Caco-2 (cell line): ENCODE measurements around the gene NUFIP1. TPM values are rescaled to one million over a fixed set of nuclear protein-coding genes. Genes with fewer than 3 reads are reported as not detected.
"Not testable (repeated sequence)": the region's sequence is repeated elsewhere in the genome, so short reads cannot be mapped to it uniquely, and the experiment has no call there.

ENCODE experiments used
- BruUV-seq: library from RNA; stranded (reverse); fragments of 400-500 nt; replicated peaks from 2 replicates; lab custom pipeline; 2021; lab: Mats Ljungman, UMichigan
- CTCF ChIA-PET: fragments of 300-600 bp; sonication (Branson Sonifier 250); formaldehyde crosslinking; loops from one replicate; lab custom pipeline; 2022; ENCODE audit warnings: antibody characterized with exemption; lab: Charles Lee
- POLR2A ChIA-PET: fragments of 300-600 bp; sonication (Branson Sonifier 250); formaldehyde crosslinking; loops from one replicate; lab custom pipeline; 2022; ENCODE audit warnings: antibody characterized with exemption; lab: Charles Lee
- DNase-seq, 2 experiments: peaks; one replicate each; pipeline versions ENCODE4 v3.0.0 to v3.0.0-alpha.2; 2020 to 2022
- H3K27me3 ChIP-seq: replicated peaks from 2 replicates; pipeline ENCODE4 v1.6.0; 2011; ENCODE audit warnings: low read length; ENCODE audit not compliant: control insufficient read depth, insufficient read depth
- H3K36me3 ChIP-seq: 2 replicates; pipeline ENCODE4 v1.5.1; 2011; ENCODE audit warnings: low read length; ENCODE audit not compliant: control insufficient read depth, insufficient read depth
- H3K4me1 ChIP-seq: fragments of 250-450 bp; sonication (Bioruptor Pico); 2 replicates; pipeline ENCODE4 v1.5.1; 2020; ENCODE audit warnings: mild to moderate bottlenecking
- H3K4me3 ChIP-seq: 2 replicates; pipeline ENCODE4 v1.5.1; 2011; ENCODE audit warnings: low read depth, mild to moderate bottlenecking, control low read depth, low read length
- H3K9me3 ChIP-seq: fragments of 250-450 bp; sonication (Bioruptor Pico); 2 replicates; pipeline ENCODE4 v1.5.1; 2020; ENCODE audit warnings: mild to moderate bottlenecking, moderate library complexity
- H3K27ac Mint-ChIP-seq: one replicate; pipeline ENCODE4 v1.8.0; 2022; ENCODE audit warnings: mixed read lengths; ENCODE audit not compliant: unreplicated experiment
- H3K27me3 Mint-ChIP-seq: one replicate; pipeline ENCODE4 v1.8.0; 2022; ENCODE audit warnings: mixed read lengths; ENCODE audit not compliant: insufficient read depth, unreplicated experiment
- H3K36me3 Mint-ChIP-seq: one replicate; pipeline ENCODE4 v1.8.0; 2022; ENCODE audit warnings: mild to moderate bottlenecking, mixed read lengths; ENCODE audit not compliant: insufficient read depth, unreplicated experiment
- H3K4me1 Mint-ChIP-seq: one replicate; pipeline ENCODE4 v1.8.0; 2022; ENCODE audit warnings: low read depth, mixed read lengths; ENCODE audit not compliant: unreplicated experiment
- H3K4me3 Mint-ChIP-seq: one replicate; pipeline ENCODE4 v1.8.0; 2022; ENCODE audit warnings: mild to moderate bottlenecking, moderate library complexity, mixed read lengths; ENCODE audit not compliant: unreplicated experiment
- H3K9me3 Mint-ChIP-seq: one replicate; pipeline ENCODE4 v1.8.0; 2022; ENCODE audit warnings: mixed read lengths; ENCODE audit not compliant: unreplicated experiment
- intact Hi-C: fragments of 100-400 bp; cut with micrococcal nuclease; formaldehyde crosslinking; loops from one replicate; pipeline ENCODE4 v1.10.0; 2022; ENCODE audit not compliant: unreplicated experiment
- total RNA-seq: library from RNA; stranded (reverse); gene quantifications from 2 replicates; pipeline ENCODE4 v1.2.3, GENCODE V29; 2022
- TF ChIP-seq, protein P1 (sequence below), 2 experiments: fragments of 200-600 bp in 1 of 2; IDR thresholded peaks; 1 replicate in 1 of 2; 2 replicates in 1 of 2; pipeline versions ENCODE4 v1.5.1 to v1.8.0; 2011 to 2022; ENCODE audit warnings: antibody characterized with exemption in 1 of 2, control low read depth in 1 of 2, inconsistent platforms in 1 of 2, low read depth in 1 of 2, low read length in 1 of 2, mild to moderate bottlenecking in 1 of 2, moderate library complexity in 1 of 2; ENCODE audit not compliant: insufficient read depth in 1 of 2, severe bottlenecking in 1 of 2, unreplicated experiment in 1 of 2

Gene NUFIP1
- total RNA-seq, 1 experiment from 2014 or later, result 15.4 TPM

DNA sequence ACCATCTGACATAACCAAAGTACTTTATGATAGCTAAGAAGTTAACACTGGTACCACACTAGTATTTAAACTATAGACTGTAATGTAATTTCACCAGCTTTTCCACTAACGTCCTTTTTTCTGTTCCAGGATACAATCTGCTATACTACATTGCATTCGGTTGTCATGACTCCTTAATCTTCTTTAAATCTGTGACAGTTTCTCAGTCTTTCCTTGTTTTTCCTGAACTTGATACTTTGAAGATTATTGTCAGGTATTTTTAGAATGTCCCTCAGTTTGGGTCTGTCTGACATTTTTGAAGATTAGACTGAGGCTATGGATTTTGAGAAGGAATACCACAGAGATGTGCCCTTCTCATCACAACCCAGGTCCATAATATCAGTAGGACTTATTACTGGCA, 36.6 kb downstream of the NUFIP1 start:
- Mint-ChIP-seq H3K4me1 (no peaks in the 10 kb centered on the region), H3K4me3 (no peak overlapping the region), H3K27me3 (no peaks in the 10 kb centered on the region), H3K9me3 (no peaks in the 10 kb centered on the region), H3K27ac (no peak overlapping the region), H3K36me3 (peaks cover 30% of the 10 kb centered on the region)
- no peaks in the 10 kb centered on the region for H3K36me3 ChIP-seq
- H3K4me1 ChIP-seq, result no peaks in the 10 kb centered on the region
- H3K9me3 ChIP-seq, result no peaks in the 10 kb centered on the region
- POLR2A ChIA-PET, result no interaction called here
- intact Hi-C loops, result no loop called here
- no peak overlapping the region for H3K4me3 ChIP-seq
- BruUV-seq, result no TSS peak
- no peaks in the 10 kb centered on the region for H3K27me3 ChIP-seq
- TF ChIP-seq, protein P1, sequence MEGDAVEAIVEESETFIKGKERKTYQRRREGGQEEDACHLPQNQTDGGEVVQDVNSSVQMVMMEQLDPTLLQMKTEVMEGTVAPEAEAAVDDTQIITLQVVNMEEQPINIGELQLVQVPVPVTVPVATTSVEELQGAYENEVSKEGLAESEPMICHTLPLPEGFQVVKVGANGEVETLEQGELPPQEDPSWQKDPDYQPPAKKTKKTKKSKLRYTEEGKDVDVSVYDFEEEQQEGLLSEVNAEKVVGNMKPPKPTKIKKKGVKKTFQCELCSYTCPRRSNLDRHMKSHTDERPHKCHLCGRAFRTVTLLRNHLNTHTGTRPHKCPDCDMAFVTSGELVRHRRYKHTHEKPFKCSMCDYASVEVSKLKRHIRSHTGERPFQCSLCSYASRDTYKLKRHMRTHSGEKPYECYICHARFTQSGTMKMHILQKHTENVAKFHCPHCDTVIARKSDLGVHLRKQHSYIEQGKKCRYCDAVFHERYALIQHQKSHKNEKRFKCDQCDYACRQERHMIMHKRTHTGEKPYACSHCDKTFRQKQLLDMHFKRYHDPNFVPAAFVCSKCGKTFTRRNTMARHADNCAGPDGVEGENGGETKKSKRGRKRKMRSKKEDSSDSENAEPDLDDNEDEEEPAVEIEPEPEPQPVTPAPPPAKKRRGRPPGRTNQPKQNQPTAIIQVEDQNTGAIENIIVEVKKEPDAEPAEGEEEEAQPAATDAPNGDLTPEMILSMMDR (IDR thresholded peaks at IDR 0.05; ENCODE audit: insufficient read depth in 1 of 2, low read depth in 1 of 2, low read length in 1 of 2, severe bottlenecking in 1 of 2, unreplicated experiment in 1 of 2), result no peak
- DNase-seq, result no peak
- CTCF ChIA-PET, result no interaction called here

DNA sequence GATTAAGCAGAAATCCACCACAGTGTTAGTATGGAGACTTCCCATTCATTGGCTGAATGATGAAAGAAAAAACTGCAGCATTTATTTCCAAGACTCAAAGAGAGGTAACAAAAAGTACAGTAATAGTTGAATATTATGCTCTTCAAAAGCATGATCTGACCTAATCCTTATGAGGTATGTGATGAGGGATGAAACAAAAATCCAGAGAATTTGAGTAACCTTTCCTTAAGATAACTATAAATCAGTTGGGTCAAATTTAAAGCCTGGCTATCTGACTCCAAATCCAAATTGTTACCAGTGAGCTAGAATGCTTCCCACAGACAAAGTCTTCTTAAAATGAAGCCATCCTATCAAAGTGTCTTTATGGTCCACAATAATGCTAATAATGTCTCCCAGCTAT, 38.1 kb downstream of the NUFIP1 start:
- Mint-ChIP-seq H3K4me1 (no peaks in the 10 kb centered on the region), H3K27ac (no peak overlapping the region), H3K9me3 (no peaks in the 10 kb centered on the region), H3K27me3 (no peaks in the 10 kb centered on the region), H3K36me3 (peaks cover 26% of the 10 kb centered on the region), H3K4me3 (no peak overlapping the region)
- no peak for DNase-seq
- POLR2A ChIA-PET, result no interaction called here
- intact Hi-C loops, result no loop called here
- TF ChIP-seq, protein P1 (IDR thresholded peaks at IDR 0.05; ENCODE audit: insufficient read depth in 1 of 2, low read depth in 1 of 2, low read length in 1 of 2, severe bottlenecking in 1 of 2, unreplicated experiment in 1 of 2), result no peak
- H3K9me3 ChIP-seq, result no peaks in the 10 kb centered on the region
- CTCF ChIA-PET, result no interaction called here
- no peaks in the 10 kb centered on the region for H3K27me3 ChIP-seq
- H3K4me3 ChIP-seq, result no peak overlapping the region
- H3K36me3 ChIP-seq, result no peaks in the 10 kb centered on the region
- no TSS peak for BruUV-seq
- no peaks in the 10 kb centered on the region for H3K4me1 ChIP-seq

DNA sequence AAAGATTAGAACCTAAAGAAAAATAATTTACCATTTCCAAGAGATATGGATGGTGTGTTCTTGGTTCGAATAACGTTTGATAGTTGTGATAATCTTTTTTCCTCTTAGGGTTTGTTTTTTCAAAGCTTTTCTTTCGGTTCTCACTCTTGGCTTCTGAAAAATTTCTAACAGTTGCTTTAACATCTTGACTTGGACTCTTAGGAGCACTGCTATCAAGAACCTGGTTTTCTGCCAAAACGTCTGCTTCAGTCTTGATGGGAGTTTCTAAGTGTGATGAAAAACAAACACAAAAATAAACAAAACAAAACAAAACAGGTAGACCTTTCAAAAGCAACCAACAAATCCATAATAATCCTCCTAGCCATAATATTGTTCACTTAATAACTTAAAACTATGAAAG, 45.9 kb downstream of the NUFIP1 start:
- H3K4me1 ChIP-seq, H3K4me3 Mint-ChIP-seq, CTCF ChIA-PET, intact Hi-C loops, H3K36me3 ChIP-seq, H3K4me3 ChIP-seq, H3K27me3 Mint-ChIP-seq, H3K27ac Mint-ChIP-seq, H3K4me1 Mint-ChIP-seq, POLR2A ChIA-PET, BruUV-seq, H3K9me3 ChIP-seq, DNase-seq, H3K9me3 Mint-ChIP-seq, H3K27me3 ChIP-seq: not testable (repeated sequence)
- peaks cover 23% of the 10 kb centered on the region for H3K36me3 Mint-ChIP-seq

DNA sequence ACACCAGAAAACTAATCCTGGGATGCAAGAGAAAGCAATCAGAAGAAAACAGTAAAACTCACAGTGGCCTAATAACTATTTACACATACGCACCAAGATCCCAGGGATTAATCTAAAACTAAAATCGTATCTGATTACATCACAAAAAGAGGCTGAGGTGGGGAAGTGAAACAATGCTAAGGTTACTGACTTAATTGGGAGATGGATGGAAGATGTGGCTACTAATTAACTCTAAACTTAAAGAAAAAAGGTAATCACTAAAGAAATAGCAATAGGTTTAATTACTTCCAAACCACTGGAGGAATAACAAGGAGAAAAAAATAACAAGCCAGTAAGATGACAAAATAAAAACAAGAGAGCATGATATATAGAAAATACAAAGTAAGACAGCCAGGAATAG, 50.4 kb downstream of the NUFIP1 start:
- Mint-ChIP-seq H3K4me1 (peaks cover 6% of the 10 kb centered on the region), H3K4me3 (no peak overlapping the region), H3K9me3 (no peaks in the 10 kb centered on the region), H3K27me3 (no peaks in the 10 kb centered on the region), H3K36me3 (peaks cover 23% of the 10 kb centered on the region), H3K27ac (no peak overlapping the region)
- Histone ChIP-seq H3K4me1 (no peaks in the 10 kb centered on the region), H3K4me3 (no peak overlapping the region), H3K27me3 (no peaks in the 10 kb centered on the region), H3K36me3 (no peaks in the 10 kb centered on the region), H3K9me3 (no peaks in the 10 kb centered on the region)
- no peak for DNase-seq
- ChIA-PET POLR2A (no interaction called here), CTCF (no interaction called here)
- BruUV-seq, result no TSS peak
- TF ChIP-seq, protein P1 (IDR thresholded peaks at IDR 0.05; ENCODE audit: insufficient read depth in 1 of 2, low read depth in 1 of 2, low read length in 1 of 2, severe bottlenecking in 1 of 2, unreplicated experiment in 1 of 2), result no peak
- intact Hi-C loops, result no loop called here
